NCI-H2196 (cell line): Measurements from ENCODE around the gene TLCD1.
"Not testable (repeated sequence)": the region's sequence is repeated elsewhere in the genome, so short reads cannot be mapped to it uniquely, and the experiment has no call there.

ENCODE experiments used
- DNase-seq: peaks from one replicate; lab custom pipeline; 2025; ENCODE audit not compliant: unreplicated experiment; lab: John Stamatoyannopoulos, UW

TLCD1 gene

GRCh38 chr17:28747051-28747691 lies 21.1 kb upstream of the TLCD1 start:
- peak; percentile 85 for DNase-seq

GRCh38 chr17:28746611-28747050 lies 20.6 kb upstream of the TLCD1 start:
- DNase-seq, result peak; percentile 76

GRCh38 chr17:28745786-28746411 lies 19.9 kb upstream of the TLCD1 start:
- DNase-seq, result no peak

- DNase-seq, result no peak
Measured at GRCh38 chr17:28744972-28745785, 19.1 kb upstream of the TLCD1 start.

- DNase-seq, result peak; percentile 17
Measured at GRCh38 chr17:28744104-28744971, 18.3 kb upstream of the TLCD1 start.

GRCh38 chr17:28743243-28744103 lies 17.4 kb upstream of the TLCD1 start, which contains the start of gene TRAF4:
TSS of gene TRAF4 (plus strand) at chr17:28744011. CDS start at chr17:28744113, 102 bp downstream.
- DNase-seq, result peak; percentile 69

- DNase-seq, result no peak
Measured at GRCh38 chr17:28741358-28742349, 15.6 kb upstream of the TLCD1 start.

- DNase-seq, result no peak
Measured at GRCh38 chr17:28740406-28741357, 14.6 kb upstream of the TLCD1 start.

- no peak for DNase-seq
Measured at GRCh38 chr17:28738680-28739384, 12.8 kb upstream of the TLCD1 start.

- DNase-seq, result no peak
Measured at GRCh38 chr17:28737770-28738679, 12.0 kb upstream of the TLCD1 start.

GRCh38 chr17:28737316-28737715 lies 11.3 kb upstream of the TLCD1 start:
- DNase-seq, result no peak

GRCh38 chr17:28735913-28736769 lies 10.1 kb upstream of the TLCD1 start:
- DNase-seq, result not testable (repeated sequence)

GRCh38 chr17:28735242-28735722 lies 9.2 kb upstream of the TLCD1 start:
- DNase-seq, result peak; percentile 6

GRCh38 chr17:28734712-28735241 lies 8.7 kb upstream of the TLCD1 start:
- no peak for DNase-seq

- DNase-seq, result no peak
Measured at GRCh38 chr17:28733346-28733745, 7.3 kb upstream of the TLCD1 start.
